Endothelial cell of umbilical vein (primary cell): ENCODE results near the gene TENT4B. TPM values are rescaled to one million over a fixed set of nuclear protein-coding genes. Genes with fewer than 3 reads are reported as not detected.

ENCODE experiments used
- BruUV-seq: library from RNA; stranded (reverse); fragments of 400-500 nt; replicated peaks from 2 replicates; lab custom pipeline; 2021; lab: Mats Ljungman, UMichigan
- CTCF ChIA-PET: fragments of 300-600, 350-600 bp; sonication (Branson Sonifier 250); formaldehyde crosslinking; loops from one replicate; lab custom pipeline; 2021; ENCODE audit warnings: antibody characterized with exemption, inconsistent platforms; lab: Charles Lee
- POLR2A ChIA-PET: fragments of 300-600, 350-600 bp; sonication (Branson Sonifier 250); formaldehyde crosslinking; loops from one replicate; lab custom pipeline; 2021; ENCODE audit warnings: antibody characterized with exemption, inconsistent platforms; lab: Charles Lee
- DNase-seq: peaks from one replicate; pipeline ENCODE4 v3.0.0-alpha.2; 2011; ENCODE audit warnings: low read depth, low spot score
- FAIRE-seq: peaks from 2 replicates; lab custom pipeline; 2011; peaks lifted over from hg19 to GRCh38; lab: Jason Lieb, UNC
- H2AFZ ChIP-seq: 2 replicates; pipeline ENCODE4 v1.6.0; 2012; ENCODE audit warnings: low read depth, low read length, control low read depth, inconsistent platforms
- H3K27ac ChIP-seq: 2 replicates; pipeline ENCODE4 v1.5.1; 2011; ENCODE audit warnings: low read depth, mild to moderate bottlenecking, control low read depth, low read length, moderate library complexity; ENCODE audit not compliant: insufficient read depth
- H3K27me3 ChIP-seq, 2 experiments: 2 replicates each; pipeline versions ENCODE4 v1.6.0 to v1.6.1; 2011; ENCODE audit warnings: low read length in 2 of 2, mixed read lengths in 1 of 2; ENCODE audit not compliant: control insufficient read depth in 2 of 2, insufficient read depth in 2 of 2
- H3K36me3 ChIP-seq, 2 experiments: 2 replicates in 1 of 2; 3 replicates in 1 of 2; pipeline ENCODE4 v1.5.1; 2011; ENCODE audit warnings: low read length in 2 of 2, mild to moderate bottlenecking in 1 of 2, moderate library complexity in 1 of 2; ENCODE audit not compliant: control insufficient read depth in 2 of 2, insufficient read depth in 2 of 2; ENCODE audit errors: extremely low read depth in 1 of 2
- H3K4me1 ChIP-seq: 3 replicates; pipeline ENCODE4 v1.5.1; 2011; ENCODE audit warnings: mild to moderate bottlenecking, low read length; ENCODE audit not compliant: control insufficient read depth, insufficient read depth; ENCODE audit errors: extremely low read depth
- H3K4me2 ChIP-seq: 2 replicates; pipeline ENCODE4 v1.6.1; 2011; ENCODE audit warnings: low read length, control low read depth, mixed read lengths; ENCODE audit not compliant: insufficient read depth
- H3K4me3 ChIP-seq, 3 experiments: fragments of 200-600 bp in 1 of 3; sonication (generic), shearing (Covaris generic) in 1 of 3; replicated peaks in 1 of 3; 2 replicates each; pipeline ENCODE4 v1.5.1; 2011 to 2016; ENCODE audit warnings: control low read depth in 3 of 3, low read length in 3 of 3, mild to moderate bottlenecking in 2 of 3, inconsistent platforms in 1 of 3, low read depth in 1 of 3, moderate library complexity in 1 of 3; ENCODE audit not compliant: insufficient read depth in 1 of 3
- H3K79me2 ChIP-seq: 2 replicates; pipeline ENCODE4 v1.6.0; 2012; ENCODE audit warnings: low read length, inconsistent platforms; ENCODE audit not compliant: control insufficient read depth, insufficient read depth
- H3K9ac ChIP-seq: replicated peaks from 2 replicates; pipeline ENCODE3; 2011; ENCODE audit warnings: low read length, control low read depth; ENCODE audit not compliant: insufficient read depth; ENCODE audit errors: extremely low read depth
- H3K9me1 ChIP-seq: replicated peaks from 3 replicates; pipeline ENCODE4 v1.6.0; 2011; ENCODE audit warnings: mild to moderate bottlenecking, low read length; ENCODE audit not compliant: control insufficient read depth, insufficient read depth; ENCODE audit errors: extremely low read depth
- H3K9me3 ChIP-seq: replicated peaks from 2 replicates; pipeline ENCODE4 v1.5.1; 2012; ENCODE audit warnings: low read length, inconsistent platforms; ENCODE audit not compliant: control insufficient read depth, insufficient read depth
- H4K20me1 ChIP-seq: replicated peaks from 2 replicates; pipeline ENCODE3; 2011; ENCODE audit warnings: mild to moderate bottlenecking, low read length; ENCODE audit not compliant: control insufficient read depth, insufficient read depth; ENCODE audit errors: extremely low read depth
- CTCF ChIP-seq, 2 donors: IDR thresholded peaks; 1 replicate in 1 of 2; 2 replicates in 1 of 2; pipeline ENCODE4 v1.5.1; 2011; ENCODE audit warnings: low read length in 2 of 2, mild to moderate bottlenecking in 2 of 2, moderate library complexity in 2 of 2, control low read depth in 1 of 2, inconsistent platforms in 1 of 2, low read depth in 1 of 2; ENCODE audit not compliant: insufficient read depth in 1 of 2; ENCODE audit errors: extremely low read depth in 1 of 2
- EZH2 ChIP-seq: IDR thresholded peaks from 2 replicates; pipeline ENCODE4 v1.6.1; 2012; ENCODE audit warnings: borderline replicate concordance, low read depth, mild to moderate bottlenecking, moderate library complexity, low read length, inconsistent platforms; ENCODE audit not compliant: severe bottlenecking
- FOS ChIP-seq: IDR thresholded peaks from 2 replicates; pipeline ENCODE4 v1.6.1; 2011; ENCODE audit warnings: mild to moderate bottlenecking, low read length, moderate library complexity, borderline replicate concordance; ENCODE audit not compliant: insufficient read depth
- GATA2 ChIP-seq: IDR thresholded peaks from 2 replicates; pipeline ENCODE4 v1.7.0; 2011; ENCODE audit warnings: low read depth, mild to moderate bottlenecking, moderate library complexity, mixed read lengths, low read length; ENCODE audit not compliant: insufficient read length, insufficient read depth
- JUN ChIP-seq: IDR thresholded peaks from 2 replicates; pipeline ENCODE4 v1.6.1; 2011; ENCODE audit warnings: borderline replicate concordance, low read depth; ENCODE audit not compliant: insufficient read length, insufficient read depth
- MAX ChIP-seq: IDR thresholded peaks from 2 replicates; pipeline ENCODE4 v1.6.1; 2011; ENCODE audit not compliant: insufficient read depth, insufficient read length
- MYC ChIP-seq: IDR thresholded peaks from one replicate; pipeline ENCODE4 v1.6.1; 2011; ENCODE audit warnings: mild to moderate bottlenecking, low read depth, low read length
- POLR2A ChIP-seq: IDR thresholded peaks from 2 replicates; pipeline ENCODE4 v1.6.1; 2012; ENCODE audit warnings: low read depth, mild to moderate bottlenecking, control low read depth, low read length
- POLR2AphosphoS5 ChIP-seq: IDR thresholded peaks from 2 replicates; pipeline ENCODE4 v1.6.1; 2012; ENCODE audit warnings: low read depth, mild to moderate bottlenecking, control low read depth, low read length, moderate library complexity; ENCODE audit not compliant: insufficient read depth
- dilution Hi-C: fragments of 300-500 bp; cut with MboI; formaldehyde crosslinking; loops from one replicate; pipeline ENCODE4 v1.15.0; 2019; ENCODE audit warnings: low sequenced_read_pairs; ENCODE audit not compliant: extremely low pct_ligation_motif_present
- intact Hi-C: fragments of 100-400 bp; cut with micrococcal nuclease; formaldehyde crosslinking; loops from one replicate; pipeline ENCODE4 v1.10.0; 2022
- polyA plus RNA-seq, 4 experiments: library from polyadenylated mRNA; depleted of rRNA in 3 of 4; stranded (reverse) in 3 of 4; unstranded in 1 of 4; fragments of >200 nt; gene quantifications; 2 replicates each; pipeline versions ENCODE4 v1.2.1 to v1.2.3, GENCODE V29; 2011 to 2012; ENCODE audit warnings: missing spikeins in 1 of 4
- total RNA-seq: library from RNA; stranded (reverse); gene quantifications from 2 replicates; pipeline ENCODE4 v1.2.3, GENCODE V29; 2021

Gene TENT4B
- total and polyA plus RNA-seq, 2 donors (not counting 3 experiments of a cell fraction or from before 2014, with no cell fraction given) = 4.2 to 13.1 TPM

GRCh38 chr16:50263940-50264929 is 111.1 kb downstream of the TENT4B start:
- ChIA-PET POLR2A (interaction anchor here (0.7 kb wide), 1 partner anchor 421 kb away, joined by 4 read pairs; no protein-coding TSS in a partner anchor), CTCF (interaction anchor here (1.0 kb wide), 1 partner anchor 11 kb away, joined by 3 read pairs; no protein-coding TSS in a partner anchor)
- Histone ChIP-seq H3K4me3 (no peak overlapping the region), H3K79me2 (no peaks in the 10 kb centered on the region), H3K36me3 (no peaks in the 10 kb centered on the region), H3K27me3 (no peaks in the 10 kb centered on the region), H3K27ac (no peak overlapping the region), H3K4me2 (no peak overlapping the region), H3K9ac (no peak overlapping the region), H4K20me1 (no peaks in the 10 kb centered on the region), H3K9me1 (no peaks in the 10 kb centered on the region), H3K9me3 (no peaks in the 10 kb centered on the region), H2AFZ (no peak overlapping the region), H3K4me1 (peaks cover 14% of the 10 kb centered on the region)
- FAIRE-seq = no peak
- DNase-seq = no peak
- intact Hi-C loops (no loop called here), dilution Hi-C loops (no loop called here)
- TF ChIP-seq MYC (no peak), CTCF (IDR thresholded peaks at IDR 0.05; ENCODE audit: extremely low read depth in 1 of 2, insufficient read depth in 1 of 2, low read depth in 1 of 2, low read length in 2 of 2) (no peak), POLR2AphosphoS5 (no peak), FOS (no peak), EZH2 (no peak), MAX (no peak), POLR2A (no peak), JUN (no peak), GATA2 (no peak)
- no TSS peak for BruUV-seq
